HG03432 (cell line): Measurements from ENCODE around the gene UGGT1.

Source experiments
- ATAC-seq: cut with Tn5 transposase; IDR thresholded peaks from one replicate; pipeline ENCODE4 v1.9.1; 2021; ENCODE audit warnings: mild to moderate bottlenecking, moderate library complexity; ENCODE audit not compliant: unreplicated experiment

Gene UGGT1

GRCh38 chr2:128215897-128216642 lies 125.1 kb downstream of the UGGT1 start:
- no peak for ATAC-seq

- no peak for ATAC-seq
These were observed 126.7 kb downstream of the UGGT1 start for GRCh38 chr2:128217671-128218070.

- no peak for ATAC-seq
These were observed 128.9 kb downstream of the UGGT1 start for GRCh38 chr2:128219891-128220290.

- no peak for ATAC-seq
These were observed 136.9 kb downstream of the UGGT1 start for GRCh38 chr2:128227862-128228261.

- ATAC-seq: no peak
These were observed 137.9 kb downstream of the UGGT1 start for GRCh38 chr2:128228894-128229293.

GRCh38 chr2:128232965-128233789 lies 142.2 kb downstream of the UGGT1 start:
- peak; percentile 99 for ATAC-seq

GRCh38 chr2:128233790-128234395 lies 142.9 kb downstream of the UGGT1 start:
- no peak for ATAC-seq

- no peak for ATAC-seq
These were observed 143.6 kb downstream of the UGGT1 start for GRCh38 chr2:128234613-128235012.

- no peak for ATAC-seq
These were observed 144.6 kb downstream of the UGGT1 start for GRCh38 chr2:128235581-128235980.

- ATAC-seq: no peak
These were observed 145.6 kb downstream of the UGGT1 start for GRCh38 chr2:128236491-128237035.

- no peak for ATAC-seq
These were observed 146.1 kb downstream of the UGGT1 start for GRCh38 chr2:128237081-128237534.

GRCh38 chr2:128237911-128238697 lies 147.1 kb downstream of the UGGT1 start:
- ATAC-seq: no peak

- no peak for ATAC-seq
These were observed 150.9 kb downstream of the UGGT1 start for GRCh38 chr2:128241896-128242295.
